ENCODE data around the gene AQP12B.
"Not testable (repeated sequence)": the region's sequence is repeated elsewhere in the genome, so short reads cannot be mapped to it uniquely, and the experiment has no call there.

The AQP12B gene

GRCh38 chr2:240687741-240688552, 5.3 kb upstream of the AQP12B start:
- DNase-seq, result no peak
- TF ChIP-seq GATA1 (IDR thresholded peaks at IDR 0.05; ENCODE audit: low read depth, low read length) (no peak), POLR2A (IDR thresholded peaks at IDR 0.05; ENCODE audit: low read length) (no peak)

- no peak for DNase-seq
- TF ChIP-seq GATA1 (IDR thresholded peaks at IDR 0.05; ENCODE audit: low read depth, low read length), result no peak
- no peak for TF ChIP-seq POLR2A (IDR thresholded peaks at IDR 0.05; ENCODE audit: low read length)
Measured at GRCh38 chr2:240687045-240687740, 4.5 kb upstream of the AQP12B start.

DNA sequence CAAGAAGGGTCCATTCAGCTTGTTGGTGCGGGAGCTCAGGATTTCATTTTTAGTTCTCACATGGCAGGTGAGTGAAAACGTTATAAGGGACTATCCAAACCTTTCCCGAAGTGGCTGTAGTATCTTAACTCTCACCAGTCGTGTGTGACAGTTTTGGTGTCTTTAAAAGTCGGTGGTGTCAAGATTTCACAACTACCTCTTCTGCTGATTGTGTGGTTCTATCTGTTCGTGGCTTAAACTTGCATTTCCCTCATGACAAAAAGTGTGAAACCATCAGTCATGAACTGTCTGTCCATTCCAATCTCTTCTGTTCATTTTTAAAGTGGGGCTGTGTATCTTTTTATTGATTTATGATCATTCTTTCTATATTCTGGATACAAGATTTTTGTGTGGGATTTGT, 3.8 kb upstream of the AQP12B start:
- TF ChIP-seq GATA1 (IDR thresholded peaks at IDR 0.05; ENCODE audit: low read depth, low read length) (no peak), POLR2A (IDR thresholded peaks at IDR 0.05; ENCODE audit: low read length) (no peak)
- DNase-seq, result no peak

DNA sequence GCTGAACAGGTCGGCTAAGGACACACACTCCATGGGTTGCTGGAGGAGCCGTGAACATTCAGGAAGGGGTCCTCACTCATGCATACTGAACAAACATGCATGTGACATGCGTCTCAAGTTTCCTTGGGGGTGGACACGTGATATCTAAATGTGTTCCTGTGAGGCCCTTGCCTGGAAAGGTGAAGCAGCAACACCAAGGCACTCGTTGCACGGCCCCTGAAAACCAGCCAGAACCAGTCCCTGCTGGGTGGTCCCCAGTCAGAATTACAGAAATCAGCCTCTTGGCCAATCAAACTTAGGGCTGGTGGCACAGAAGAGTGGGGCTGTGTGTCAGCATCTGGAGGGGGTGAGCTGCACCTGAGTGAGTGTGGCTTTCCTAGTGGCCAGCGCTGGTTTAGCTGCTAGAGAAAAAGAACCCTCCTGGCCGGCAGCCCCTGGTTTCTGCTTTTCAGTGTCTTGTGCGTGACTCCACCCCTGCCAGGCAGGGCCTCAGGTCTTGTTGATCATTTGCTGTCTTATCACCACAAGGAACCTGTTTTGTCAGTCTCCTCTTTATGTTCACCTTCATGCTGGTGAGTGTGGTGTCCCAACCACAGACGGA, 3.2 kb upstream of the AQP12B start:
- no peak for DNase-seq

GRCh38 chr2:240683980-240684728, 1.5 kb upstream of the AQP12B start:
- DNase-seq, result not testable (repeated sequence)

More for the DNA sequence above, 3.2 kb upstream of the AQP12B start:
- TF ChIP-seq POLR2A (IDR thresholded peaks at IDR 0.05; ENCODE audit: low read length) (no peak), GATA1 (IDR thresholded peaks at IDR 0.05; ENCODE audit: low read depth, low read length) (no peak)

DNA sequence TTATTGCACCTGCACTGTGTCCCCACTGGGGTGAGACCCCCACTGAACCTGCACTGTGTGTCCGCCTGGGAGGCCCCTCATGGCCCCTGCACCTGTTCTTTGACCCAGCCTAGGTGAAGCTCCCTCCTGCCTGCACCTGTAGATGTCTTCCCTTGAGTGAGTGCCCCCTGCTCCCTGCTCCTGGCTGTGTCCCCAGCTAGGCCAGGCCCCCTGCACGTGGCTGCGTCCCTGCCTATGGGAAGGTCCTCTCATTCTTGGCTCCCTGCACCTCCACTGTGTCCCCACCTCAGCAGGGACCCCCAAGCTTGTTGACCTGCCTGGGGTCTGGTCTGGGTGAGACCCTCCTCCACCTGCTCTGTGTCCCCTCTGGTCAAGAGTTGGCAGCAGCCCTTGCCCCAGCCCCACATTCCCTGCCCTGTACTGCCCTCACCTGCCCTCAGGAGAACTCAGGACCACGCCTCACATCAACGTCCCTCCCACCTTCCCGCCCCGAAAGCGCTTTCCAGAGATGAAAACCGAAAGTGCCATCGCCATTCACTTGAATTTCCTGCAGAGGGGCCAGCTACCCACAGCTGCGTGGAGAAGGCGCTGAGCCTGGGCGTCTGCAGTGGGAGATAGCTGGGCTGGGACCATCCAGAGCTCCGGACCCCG, 769 bp upstream of the AQP12B start:
- not testable (repeated sequence) for DNase-seq

DNA sequence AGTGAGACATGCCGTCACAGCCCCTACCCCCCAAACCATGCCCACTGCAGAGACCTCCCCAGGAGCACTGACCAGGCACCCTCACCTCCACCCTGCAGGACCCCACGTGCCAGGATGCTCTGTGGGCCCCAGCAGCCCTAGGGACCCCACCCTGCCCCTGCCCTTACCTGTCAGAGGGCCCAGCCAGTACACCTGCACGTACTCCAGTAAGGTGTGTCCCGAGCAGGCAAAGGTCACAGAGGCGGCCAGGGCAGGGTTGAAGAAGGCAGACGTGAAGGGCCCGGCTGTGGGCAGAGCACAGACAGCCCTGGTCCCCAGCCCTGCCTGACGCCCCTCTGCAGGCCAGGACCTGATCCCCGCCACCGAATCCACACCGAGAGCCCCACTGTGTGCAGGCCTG, 2.5 kb downstream of the AQP12B start:
- not testable (repeated sequence) for DNase-seq

GRCh38 chr2:240678909-240679308, 3.8 kb downstream of the AQP12B start:
- not testable (repeated sequence) for DNase-seq

GRCh38 chr2:240678043-240678442, 4.6 kb downstream of the AQP12B start:
- not testable (repeated sequence) for DNase-seq

DNA sequence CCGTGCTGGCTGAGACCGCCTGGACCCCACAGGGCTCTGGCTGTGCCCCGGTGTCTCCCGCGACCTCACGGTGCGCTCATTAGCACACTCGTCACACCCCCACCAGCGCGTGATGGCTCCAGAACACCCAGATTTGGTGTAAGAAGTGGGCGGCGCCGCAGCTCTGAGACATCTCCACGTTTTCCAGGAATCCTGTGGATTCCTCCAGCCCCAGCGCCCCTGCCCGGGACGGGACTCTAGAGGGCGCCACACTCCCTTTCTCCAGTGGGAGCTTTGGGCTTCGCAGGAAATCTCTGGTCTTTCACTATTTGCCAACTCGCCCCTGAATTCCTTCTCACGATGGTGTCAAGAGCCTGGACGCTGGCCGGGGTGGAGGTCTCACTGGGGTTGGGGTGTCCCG, 7.3 kb downstream of the AQP12B start:
- not testable (repeated sequence) for DNase-seq

- not testable (repeated sequence) for DNase-seq
Measured at GRCh38 chr2:240674461-240675184, 8.1 kb downstream of the AQP12B start.

GRCh38 chr2:240672701-240673190, 9.9 kb downstream of the AQP12B start:
- no peak for TF ChIP-seq GATA1 (IDR thresholded peaks at IDR 0.05; ENCODE audit: low read depth, low read length)
- TF ChIP-seq POLR2A (IDR thresholded peaks at IDR 0.05; ENCODE audit: low read length), result no peak
- no peak for DNase-seq

DNA sequence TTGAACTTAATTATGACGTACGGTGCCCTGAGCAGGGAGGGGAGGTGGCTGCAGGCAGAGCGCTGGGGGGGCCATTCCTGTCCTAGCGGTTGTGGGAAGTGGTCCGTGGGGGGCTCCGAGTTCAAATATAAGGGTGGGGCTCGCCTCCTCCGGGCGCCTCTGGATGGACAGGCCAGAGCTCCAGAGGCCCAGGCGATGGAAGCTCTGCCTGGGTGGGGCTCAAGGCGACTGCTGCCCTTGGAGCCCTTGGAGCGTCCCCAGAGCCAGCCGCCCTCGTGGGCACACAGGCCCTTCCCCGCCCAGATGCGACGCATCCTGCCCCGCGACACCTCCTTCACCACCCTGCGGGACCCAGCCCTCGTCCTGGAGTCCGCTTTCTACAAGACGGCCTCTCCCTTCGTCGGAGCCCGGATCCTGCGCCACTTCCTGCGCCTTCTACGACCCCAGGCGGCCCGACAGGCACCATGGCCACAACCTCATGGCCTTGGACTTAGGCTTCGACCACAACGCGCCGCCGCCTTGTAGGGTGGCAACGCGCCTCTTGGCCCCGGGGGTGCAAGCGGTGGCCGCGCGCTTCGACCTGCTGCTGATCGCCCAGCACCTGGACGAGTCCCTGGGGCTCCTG, 10.5 kb downstream of the AQP12B start:
- DNase-seq, result no peak
- TF ChIP-seq GATA1 (IDR thresholded peaks at IDR 0.05; ENCODE audit: low read depth, low read length), result no peak
- no peak for TF ChIP-seq POLR2A (IDR thresholded peaks at IDR 0.05; ENCODE audit: low read length)
